PFSK-1 (cell line): ENCODE measurements around the gene HEBP2.

Experiments
- FOXP2 ChIP-seq: optimal IDR thresholded peaks from 2 replicates; pipeline ENCODE3; 2011; ENCODE audit warnings: borderline replicate concordance, control low read depth, inconsistent platforms; ENCODE audit not compliant: insufficient read depth; ENCODE audit errors: extremely low read length, extremely low read depth
- POLR2AphosphoS5 ChIP-seq: IDR thresholded peaks from 2 replicates; pipeline ENCODE4 v1.6.1; 2012; ENCODE audit warnings: low read depth, mild to moderate bottlenecking, control low read depth, low read length, moderate library complexity
- SIN3A ChIP-seq: IDR thresholded peaks from 2 replicates; pipeline ENCODE4 v1.6.1; 2012; ENCODE audit warnings: mild to moderate bottlenecking, low read length, moderate library complexity, borderline replicate concordance; ENCODE audit not compliant: insufficient read depth
- TAF1 ChIP-seq: IDR thresholded peaks from 2 replicates; pipeline ENCODE4 v1.6.1; 2012; ENCODE audit warnings: low read length, control low read depth, borderline replicate concordance; ENCODE audit not compliant: insufficient read depth
- TF ChIP-seq, protein P1 (sequence below), 2 experiments: IDR thresholded peaks; 2 replicates each; pipeline versions ENCODE4 v1.6.1 to v1.8.0; 2011 to 2012; ENCODE audit warnings: low read depth in 2 of 2, low read length in 2 of 2, control low read depth in 1 of 2, inconsistent platforms in 1 of 2, mild to moderate bottlenecking in 1 of 2, moderate library complexity in 1 of 2; ENCODE audit not compliant: insufficient read depth in 1 of 2

Gene HEBP2

DNA sequence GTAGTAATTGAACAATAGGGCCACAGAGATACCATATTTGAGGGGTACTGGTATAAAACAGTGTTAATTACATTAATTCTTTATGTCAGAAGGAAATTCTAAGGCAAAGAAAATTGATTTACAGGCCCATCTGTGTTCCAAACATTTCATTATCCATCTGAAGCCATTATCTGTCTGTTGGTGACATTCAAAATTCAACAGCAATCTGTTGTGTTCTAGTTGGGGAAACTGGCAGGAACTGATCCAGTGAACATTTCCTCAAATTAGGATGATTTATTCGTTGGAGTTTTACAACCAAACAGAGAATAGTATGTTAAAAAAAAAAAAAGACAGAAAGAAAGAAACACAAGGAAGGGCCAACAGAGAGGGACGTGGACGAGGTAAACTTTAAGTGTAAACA is 30.1 kb downstream of the HEBP2 start:
- TF ChIP-seq TAF1 (no peak), FOXP2 (no peak), SIN3A (no peak)

DNA sequence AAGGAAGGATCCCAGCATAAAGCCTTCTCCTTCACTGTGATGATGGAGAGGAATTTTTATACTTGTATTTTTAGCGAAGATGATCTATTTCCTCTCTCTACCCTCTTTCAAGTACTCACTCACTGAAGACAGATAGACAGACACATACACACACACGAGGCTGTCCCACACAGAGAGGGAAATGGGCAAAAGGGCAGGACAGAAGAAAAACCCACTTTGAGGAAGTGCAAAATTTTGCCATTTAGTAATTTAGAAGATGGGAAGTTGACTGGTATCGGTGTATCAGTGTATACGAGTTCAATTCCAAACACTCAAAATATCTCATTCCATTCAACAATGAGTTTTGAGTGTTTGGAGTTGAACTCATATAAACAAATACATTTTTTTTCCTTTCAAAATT is 30.9 kb downstream of the HEBP2 start:
- TF ChIP-seq TAF1, result no peak
- TF ChIP-seq SIN3A, result no peak
- TF ChIP-seq FOXP2, result no peak
- TF ChIP-seq POLR2AphosphoS5, result no peak
- TF ChIP-seq, protein P1, sequence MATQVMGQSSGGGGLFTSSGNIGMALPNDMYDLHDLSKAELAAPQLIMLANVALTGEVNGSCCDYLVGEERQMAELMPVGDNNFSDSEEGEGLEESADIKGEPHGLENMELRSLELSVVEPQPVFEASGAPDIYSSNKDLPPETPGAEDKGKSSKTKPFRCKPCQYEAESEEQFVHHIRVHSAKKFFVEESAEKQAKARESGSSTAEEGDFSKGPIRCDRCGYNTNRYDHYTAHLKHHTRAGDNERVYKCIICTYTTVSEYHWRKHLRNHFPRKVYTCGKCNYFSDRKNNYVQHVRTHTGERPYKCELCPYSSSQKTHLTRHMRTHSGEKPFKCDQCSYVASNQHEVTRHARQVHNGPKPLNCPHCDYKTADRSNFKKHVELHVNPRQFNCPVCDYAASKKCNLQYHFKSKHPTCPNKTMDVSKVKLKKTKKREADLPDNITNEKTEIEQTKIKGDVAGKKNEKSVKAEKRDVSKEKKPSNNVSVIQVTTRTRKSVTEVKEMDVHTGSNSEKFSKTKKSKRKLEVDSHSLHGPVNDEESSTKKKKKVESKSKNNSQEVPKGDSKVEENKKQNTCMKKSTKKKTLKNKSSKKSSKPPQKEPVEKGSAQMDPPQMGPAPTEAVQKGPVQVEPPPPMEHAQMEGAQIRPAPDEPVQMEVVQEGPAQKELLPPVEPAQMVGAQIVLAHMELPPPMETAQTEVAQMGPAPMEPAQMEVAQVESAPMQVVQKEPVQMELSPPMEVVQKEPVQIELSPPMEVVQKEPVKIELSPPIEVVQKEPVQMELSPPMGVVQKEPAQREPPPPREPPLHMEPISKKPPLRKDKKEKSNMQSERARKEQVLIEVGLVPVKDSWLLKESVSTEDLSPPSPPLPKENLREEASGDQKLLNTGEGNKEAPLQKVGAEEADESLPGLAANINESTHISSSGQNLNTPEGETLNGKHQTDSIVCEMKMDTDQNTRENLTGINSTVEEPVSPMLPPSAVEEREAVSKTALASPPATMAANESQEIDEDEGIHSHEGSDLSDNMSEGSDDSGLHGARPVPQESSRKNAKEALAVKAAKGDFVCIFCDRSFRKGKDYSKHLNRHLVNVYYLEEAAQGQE (IDR thresholded peaks at IDR 0.05; ENCODE audit: insufficient read depth in 1 of 2, low read depth in 2 of 2, low read length in 2 of 2), result no peak

DNA sequence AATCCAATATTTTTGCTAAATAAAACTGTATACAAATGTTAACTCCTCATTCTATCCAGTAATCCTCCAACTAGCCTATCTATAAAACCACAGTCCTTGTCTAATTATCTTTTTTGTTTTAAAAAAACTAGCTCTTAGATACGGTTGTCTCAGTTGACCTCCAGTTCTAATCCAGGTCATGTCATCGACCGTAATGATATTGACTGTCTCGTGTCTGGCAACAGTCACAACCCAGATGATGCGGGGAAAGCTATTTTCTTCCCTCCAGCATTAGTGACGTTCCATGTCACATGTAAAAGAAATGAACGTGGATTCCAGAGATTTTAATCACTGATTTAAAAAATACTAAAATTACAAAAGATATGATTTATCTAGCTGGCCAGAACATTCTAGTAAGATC is 35.5 kb downstream of the HEBP2 start:
- TF ChIP-seq POLR2AphosphoS5, result 0 out of 2 replicates have a peak, but pooled peaks have one; percentile 14
- TF ChIP-seq, protein P1 (IDR thresholded peaks at IDR 0.05; ENCODE audit: insufficient read depth in 1 of 2, low read depth in 2 of 2, low read length in 2 of 2), result no peak
- no peak for TF ChIP-seq TAF1

DNA sequence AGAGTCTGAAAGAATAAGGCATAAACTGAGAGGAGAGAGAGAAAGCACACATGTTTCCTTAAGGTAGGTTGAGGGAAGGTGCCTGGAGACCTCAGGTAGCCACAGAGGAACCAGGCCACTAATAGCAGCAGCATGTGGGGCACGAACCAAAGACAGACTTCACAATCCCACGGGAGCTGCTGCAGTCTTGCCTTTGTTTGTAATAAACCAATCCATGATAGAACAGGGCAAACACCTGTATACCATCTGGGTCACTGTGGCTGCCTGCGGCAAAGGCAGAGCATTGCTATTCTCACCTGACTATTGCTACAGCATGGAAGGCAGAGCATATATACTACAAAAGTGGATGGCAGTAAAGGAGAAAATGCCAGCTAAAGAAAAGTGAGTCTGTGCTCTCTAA is 36.3 kb downstream of the HEBP2 start:
- TF ChIP-seq POLR2AphosphoS5, result no peak; the same call in 1 of the 2 replicates

DNA sequence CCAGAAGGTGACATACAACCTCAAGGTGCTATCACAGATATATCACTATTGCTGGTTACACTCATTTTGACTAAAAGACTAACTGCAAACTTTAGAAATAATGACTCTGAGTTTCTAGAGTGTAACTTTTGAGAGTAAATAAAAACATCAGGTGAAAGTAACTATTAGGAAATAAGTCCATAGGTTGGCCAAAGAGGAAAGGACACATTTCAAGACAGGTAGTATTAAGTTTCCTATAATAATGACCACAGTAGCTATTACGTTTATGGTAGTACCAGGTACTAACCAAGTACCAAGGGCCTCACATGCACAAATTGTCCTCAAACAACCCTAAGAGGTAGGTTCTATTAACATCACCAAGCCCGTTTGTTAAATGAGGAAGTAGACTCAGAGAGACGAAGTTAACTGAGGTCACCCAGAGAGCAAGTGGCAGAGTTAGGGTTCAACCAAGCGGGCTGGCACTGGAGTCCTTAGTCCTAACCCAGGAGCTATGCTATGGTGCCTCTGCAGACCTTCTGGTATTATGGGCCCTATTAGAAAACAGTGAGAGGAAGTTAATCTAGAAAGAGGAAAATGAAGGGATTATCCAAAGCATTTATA is 36.8 kb downstream of the HEBP2 start:
- TF ChIP-seq FOXP2 (no peak), TAF1 (no peak), SIN3A (no peak), POLR2AphosphoS5 (no peak; the same call in 1 of the 2 replicates)
- TF ChIP-seq, protein P1 (IDR thresholded peaks at IDR 0.05; ENCODE audit: insufficient read depth in 1 of 2, low read depth in 2 of 2, low read length in 2 of 2), result no peak

DNA sequence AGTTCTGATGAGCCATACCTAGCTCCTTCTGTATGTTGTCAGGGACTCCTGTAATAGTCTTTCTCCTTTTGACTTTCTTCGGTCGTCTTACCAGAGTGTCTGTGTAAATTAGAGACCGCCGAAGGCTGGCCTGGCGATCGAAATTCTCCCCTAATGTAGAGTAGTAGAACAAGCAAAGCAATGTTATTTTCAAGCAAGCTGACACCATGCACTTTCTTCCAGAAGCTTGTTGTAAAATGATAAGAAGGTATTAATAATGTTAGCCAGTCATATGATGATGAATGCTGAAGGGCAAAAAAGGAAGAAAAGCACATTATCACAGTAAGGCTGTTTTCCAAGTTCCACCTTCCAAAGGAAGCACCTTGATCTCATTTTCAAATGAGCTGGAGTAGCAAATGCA is 37.9 kb downstream of the HEBP2 start:
- TF ChIP-seq SIN3A, result no peak
- TF ChIP-seq, protein P1 (IDR thresholded peaks at IDR 0.05; ENCODE audit: insufficient read depth in 1 of 2, low read depth in 2 of 2, low read length in 2 of 2), result no peak
- no peak for TF ChIP-seq TAF1
- TF ChIP-seq POLR2AphosphoS5, result no peak
- no peak for TF ChIP-seq FOXP2
